C4-2B (cell line): ENCODE measurements around the gene SESN1.

Experiments used
- ZFX ChIP-seq: fragments of 450-650 bp; IDR thresholded peaks from 2 replicates; pipeline ENCODE4 v1.6.1; 2017
- TF ChIP-seq, protein P1 (sequence below): fragments of 450-650 bp; conservative IDR thresholded peaks from 2 replicates; pipeline ENCODE4 v1.5.1; 2017; ENCODE audit warnings: mild to moderate bottlenecking

DNA sequence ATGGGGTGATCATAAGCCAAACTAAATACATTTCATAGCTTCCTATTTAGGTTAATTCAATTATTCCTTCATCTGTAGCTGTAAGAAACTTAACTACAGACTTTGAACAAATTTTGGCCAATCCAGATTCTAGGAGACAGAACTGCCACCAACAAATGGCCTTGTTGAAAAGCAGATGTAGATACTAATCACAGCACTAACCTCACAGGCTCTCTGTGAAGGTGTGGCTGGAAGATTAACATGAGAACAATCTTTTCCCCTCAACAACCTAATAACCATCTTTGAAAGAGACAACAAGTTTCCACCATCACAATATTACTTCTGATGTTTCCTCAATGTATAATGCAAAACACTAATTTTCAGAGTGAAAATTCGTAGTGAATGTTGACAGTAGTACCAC lies 87.8 kb downstream of the SESN1 start:
- TF ChIP-seq, protein P1, sequence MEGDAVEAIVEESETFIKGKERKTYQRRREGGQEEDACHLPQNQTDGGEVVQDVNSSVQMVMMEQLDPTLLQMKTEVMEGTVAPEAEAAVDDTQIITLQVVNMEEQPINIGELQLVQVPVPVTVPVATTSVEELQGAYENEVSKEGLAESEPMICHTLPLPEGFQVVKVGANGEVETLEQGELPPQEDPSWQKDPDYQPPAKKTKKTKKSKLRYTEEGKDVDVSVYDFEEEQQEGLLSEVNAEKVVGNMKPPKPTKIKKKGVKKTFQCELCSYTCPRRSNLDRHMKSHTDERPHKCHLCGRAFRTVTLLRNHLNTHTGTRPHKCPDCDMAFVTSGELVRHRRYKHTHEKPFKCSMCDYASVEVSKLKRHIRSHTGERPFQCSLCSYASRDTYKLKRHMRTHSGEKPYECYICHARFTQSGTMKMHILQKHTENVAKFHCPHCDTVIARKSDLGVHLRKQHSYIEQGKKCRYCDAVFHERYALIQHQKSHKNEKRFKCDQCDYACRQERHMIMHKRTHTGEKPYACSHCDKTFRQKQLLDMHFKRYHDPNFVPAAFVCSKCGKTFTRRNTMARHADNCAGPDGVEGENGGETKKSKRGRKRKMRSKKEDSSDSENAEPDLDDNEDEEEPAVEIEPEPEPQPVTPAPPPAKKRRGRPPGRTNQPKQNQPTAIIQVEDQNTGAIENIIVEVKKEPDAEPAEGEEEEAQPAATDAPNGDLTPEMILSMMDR: no peak
- no peak for TF ChIP-seq ZFX
